Cardiac muscle cell (in vitro differentiated cells and primary cell): ENCODE results near the gene SLC9A9. TPM values are rescaled to one million over a fixed set of nuclear protein-coding genes. Genes with fewer than 3 reads are reported as not detected.
"Not testable (repeated sequence)": the region's sequence is repeated elsewhere in the genome, so short reads cannot be mapped to it uniquely, and the experiment has no call there.

Experiments used
- DNase-seq, 2 donors: peaks; one replicate each; pipeline versions ENCODE4 v3.0.0 to v3.0.0-alpha.2; 2010 to 2017; ENCODE audit warnings: low read depth in 1 of 2, low spot score in 1 of 2
- H3K27ac ChIP-seq: fragments of 200-600 bp; sonication (generic); 2 replicates; pipeline ENCODE4 v1.5.1; 2016
- H3K27me3 ChIP-seq: fragments of 200-600 bp; sonication (generic); 2 replicates; pipeline ENCODE4 v1.6.0; 2016; ENCODE audit warnings: control low read depth
- H3K36me3 ChIP-seq: fragments of 200-600 bp; sonication (generic); 2 replicates; pipeline ENCODE4 v1.5.1; 2016; ENCODE audit warnings: control low read depth
- H3K4me1 ChIP-seq: fragments of 200-600 bp; sonication (generic); 2 replicates; pipeline ENCODE4 v1.8.1; 2017; ENCODE audit warnings: low read depth, mild to moderate bottlenecking, mixed run types
- H3K4me3 ChIP-seq: fragments of 200-600 bp; sonication (generic); 2 replicates; pipeline ENCODE4 v1.5.1; 2016; ENCODE audit warnings: mild to moderate bottlenecking
- H3K9me3 ChIP-seq: fragments of 200-600 bp; sonication (generic); 2 replicates; pipeline ENCODE4 v1.5.1; 2017; ENCODE audit warnings: low read depth, mild to moderate bottlenecking, control low read depth
- CTCF ChIP-seq: IDR thresholded peaks from 2 replicates; pipeline ENCODE4 v1.5.1; 2012; ENCODE audit warnings: low read depth, mild to moderate bottlenecking, low read length
- polyA plus RNA-seq: library from polyadenylated mRNA; unstranded; fragments of >200 nt; fragmentation: Nextera tagmentation; extraction: Ambion mirVana; gene quantifications from 2 replicates; pipeline ENCODE4 v1.2.1, GENCODE V29; 2016
- total RNA-seq: library from RNA; depleted of rRNA; stranded (reverse); fragments of >200 nt; gene quantifications from 2 replicates; pipeline ENCODE4 v1.2.3, GENCODE V29; 2016

SLC9A9 gene
- total and polyA plus RNA-seq, 2 experiments from 2014 or later: 0.73 to 1.5 TPM

DNA sequence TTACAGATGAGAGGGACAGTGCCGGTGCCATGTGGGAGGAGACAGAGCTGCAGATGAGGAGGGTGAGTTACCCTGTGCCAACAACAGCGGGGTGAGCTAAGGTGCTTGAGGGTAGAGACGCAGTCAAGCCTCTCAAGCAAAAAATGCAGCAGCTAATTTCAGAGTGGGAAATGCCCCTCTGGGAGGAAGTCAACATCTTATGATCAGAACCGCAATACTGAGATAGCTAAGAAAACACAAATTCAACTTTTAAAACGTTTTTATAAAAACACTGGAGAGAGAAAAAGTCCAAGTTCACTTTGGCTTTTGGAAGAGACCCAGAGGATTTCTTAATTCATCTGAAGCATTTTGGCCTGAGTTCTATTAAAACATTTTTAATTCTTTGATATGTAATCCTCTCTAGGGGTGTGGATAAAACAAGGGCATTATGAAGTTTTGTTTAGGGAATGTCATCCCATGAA is 319.2 kb downstream of the SLC9A9 start:
- TF ChIP-seq CTCF: no peak
- H3K27me3 ChIP-seq: no peaks in the 10 kb centered on the region
- no peaks in the 10 kb centered on the region for H3K9me3 ChIP-seq
- no peaks in the 10 kb centered on the region for H3K36me3 ChIP-seq
- H3K4me3 ChIP-seq: no peak overlapping the region
- peaks cover 8% of the 10 kb centered on the region for H3K4me1 ChIP-seq
- DNase-seq: peak in 1 of 2 donors; percentile 73
- H3K27ac ChIP-seq: no peak overlapping the region

GRCh38 chr3:143526011-143526545 is 322.2 kb downstream of the SLC9A9 start:
- TF ChIP-seq CTCF: no peak
- no peaks in the 10 kb centered on the region for H3K27me3 ChIP-seq
- H3K36me3 ChIP-seq: no peaks in the 10 kb centered on the region
- peak in 1 of 2 donors; percentile 32 for DNase-seq
- peaks cover 8% of the 10 kb centered on the region for H3K4me1 ChIP-seq
- no peak overlapping the region for H3K4me3 ChIP-seq
- H3K9me3 ChIP-seq: no peaks in the 10 kb centered on the region
- H3K27ac ChIP-seq: no peak overlapping the region

- Histone ChIP-seq H3K36me3 (no peaks in the 10 kb centered on the region), H3K27me3 (no peaks in the 10 kb centered on the region), H3K9me3 (no peaks in the 10 kb centered on the region), H3K27ac (no peak overlapping the region), H3K4me1 (peaks cover 8% of the 10 kb centered on the region), H3K4me3 (no peak overlapping the region)
- TF ChIP-seq CTCF: no peak
- peak in 1 of 2 donors; percentile 73 for DNase-seq
These were observed 322.9 kb downstream of the SLC9A9 start for GRCh38 chr3:143525408-143525807.

DNA sequence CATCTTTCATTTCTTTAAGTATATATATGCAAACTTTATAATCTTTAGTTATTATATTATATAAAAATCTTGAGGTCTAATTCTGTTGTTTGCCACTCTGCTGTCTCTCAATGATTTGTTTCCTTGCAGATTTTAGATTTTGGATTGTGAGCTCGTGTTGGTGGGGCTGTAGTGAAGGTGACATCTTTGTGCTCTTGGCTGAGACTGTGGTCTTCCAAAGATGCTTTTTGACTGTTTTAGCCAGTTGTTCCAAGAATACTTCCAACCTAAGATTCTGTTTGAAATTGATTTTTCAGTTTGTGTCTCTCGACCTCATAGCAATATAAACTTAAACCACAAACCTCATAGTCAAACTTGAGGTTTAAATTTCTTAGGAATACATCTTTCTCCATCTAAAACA is 326.5 kb downstream of the SLC9A9 start:
- no peak for DNase-seq
- Histone ChIP-seq H3K27ac (no peak overlapping the region), H3K9me3 (no peaks in the 10 kb centered on the region), H3K4me1 (peaks cover 4% of the 10 kb centered on the region), H3K36me3 (no peaks in the 10 kb centered on the region), H3K27me3 (no peaks in the 10 kb centered on the region), H3K4me3 (no peak overlapping the region)
- no peak for TF ChIP-seq CTCF

GRCh38 chr3:143517131-143517530 is 331.1 kb downstream of the SLC9A9 start:
- DNase-seq: peak in 1 of 2 donors; percentile 14
- H3K4me3 ChIP-seq, H3K27ac ChIP-seq, H3K9me3 ChIP-seq, H3K36me3 ChIP-seq, H3K27me3 ChIP-seq, H3K4me1 ChIP-seq: not testable (repeated sequence)

GRCh38 chr3:143514874-143515273 is 333.4 kb downstream of the SLC9A9 start:
- no peaks in the 10 kb centered on the region for H3K9me3 ChIP-seq
- TF ChIP-seq CTCF: no peak
- H3K27ac ChIP-seq: no peak overlapping the region
- H3K27me3 ChIP-seq: no peaks in the 10 kb centered on the region
- H3K36me3 ChIP-seq: no peaks in the 10 kb centered on the region
- no peaks in the 10 kb centered on the region for H3K4me1 ChIP-seq
- no peak for DNase-seq
- no peak overlapping the region for H3K4me3 ChIP-seq
